HUES48 (cell line): ENCODE data around the gene C1QL1.

Experiments
- H3K27ac ChIP-seq: one replicate; pipeline ENCODE4 v1.7.0; 2013; ENCODE audit warnings: low read depth, low read length, inconsistent platforms
- H3K27me3 ChIP-seq: 2 replicates; pipeline ENCODE4 v1.6.1; 2013; ENCODE audit warnings: mild to moderate bottlenecking, low read length; ENCODE audit not compliant: control insufficient read depth, insufficient read depth
- H3K36me3 ChIP-seq: 2 replicates; pipeline ENCODE4 v1.6.1; 2013; ENCODE audit warnings: low read length; ENCODE audit not compliant: control insufficient read depth, insufficient read depth
- H3K4me1 ChIP-seq: 2 replicates; pipeline ENCODE4 v1.6.1; 2013; ENCODE audit warnings: mild to moderate bottlenecking, low read length; ENCODE audit not compliant: control insufficient read depth, insufficient read depth
- H3K4me3 ChIP-seq: 2 replicates; pipeline ENCODE4 v1.5.1; 2013; ENCODE audit warnings: mild to moderate bottlenecking, low read depth, low read length
- H3K9ac ChIP-seq: 2 replicates; pipeline ENCODE4 v1.6.1; 2013; ENCODE audit warnings: mild to moderate bottlenecking, low read depth, low read length, moderate library complexity
- H3K9me3 ChIP-seq: 2 replicates; pipeline ENCODE4 v1.6.1; 2013; ENCODE audit warnings: low read length; ENCODE audit not compliant: control insufficient read depth, insufficient read depth

The C1QL1 gene

GRCh38 chr17:44919411-44919810 lies 48.7 kb downstream of the C1QL1 start:
- no peaks in the 10 kb centered on the region for H3K36me3 ChIP-seq
- H3K27ac ChIP-seq: no peak overlapping the region
- H3K9me3 ChIP-seq: no peaks in the 10 kb centered on the region
- peaks cover 11% of the 10 kb centered on the region for H3K4me1 ChIP-seq
- no peaks in the 10 kb centered on the region for H3K27me3 ChIP-seq
- H3K9ac ChIP-seq: no peak overlapping the region
- H3K4me3 ChIP-seq: no peak overlapping the region

DNA sequence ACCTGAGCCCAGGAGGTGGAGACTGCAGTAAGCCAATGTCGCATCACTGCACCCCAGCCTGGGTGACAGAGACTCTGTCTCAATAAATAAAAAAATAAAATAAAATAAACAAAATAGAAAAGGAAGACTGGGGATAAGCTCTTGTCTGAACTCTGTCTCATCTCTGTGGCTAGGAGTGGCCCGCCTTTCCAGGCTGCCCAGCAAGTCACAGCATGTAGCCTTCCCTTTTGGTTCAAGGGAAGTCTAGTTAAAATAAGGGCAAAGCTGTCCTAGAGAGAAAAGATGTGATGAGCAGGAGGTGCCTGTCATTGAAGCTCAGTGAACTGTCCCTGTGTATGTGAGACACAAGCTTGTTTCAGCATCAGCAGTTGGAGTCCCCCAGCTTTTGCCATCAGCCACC lies 50.1 kb downstream of the C1QL1 start:
- Histone ChIP-seq H3K9ac (no peak overlapping the region), H3K4me3 (no peak overlapping the region), H3K4me1 (peaks cover 11% of the 10 kb centered on the region), H3K36me3 (no peaks in the 10 kb centered on the region), H3K9me3 (no peaks in the 10 kb centered on the region), H3K27me3 (peaks cover 3% of the 10 kb centered on the region; the same call in 1 of the 2 replicates), H3K27ac (no peak overlapping the region)

DNA sequence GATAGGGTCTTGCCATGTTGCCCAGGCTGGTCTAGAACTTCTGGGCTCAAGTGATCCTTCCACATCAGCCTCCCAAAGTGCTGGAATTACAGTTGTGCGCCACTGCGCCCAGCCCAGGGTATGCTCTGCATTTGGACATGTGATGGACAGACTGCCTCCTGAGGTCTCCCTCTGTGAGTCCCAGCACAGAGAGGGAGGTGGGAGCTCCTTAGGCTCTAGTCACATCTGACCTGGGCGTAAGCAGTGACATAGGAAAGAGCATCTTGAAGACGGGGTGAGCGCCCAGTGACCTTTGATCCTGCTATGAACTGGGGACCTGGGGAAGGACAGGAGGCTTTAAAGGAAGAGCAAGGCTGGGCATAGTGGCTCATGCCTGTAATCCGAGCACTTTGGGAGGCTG lies 50.6 kb downstream of the C1QL1 start:
- Histone ChIP-seq H3K4me1 (peaks cover 11% of the 10 kb centered on the region), H3K4me3 (no peak overlapping the region)

GRCh38 chr17:44916781-44917241 lies 51.3 kb downstream of the C1QL1 start:
- no peak overlapping the region for H3K9ac ChIP-seq
- H3K27ac ChIP-seq: no peak overlapping the region

More for the DNA sequence above, 50.6 kb downstream of the C1QL1 start:
- Histone ChIP-seq H3K36me3 (no peaks in the 10 kb centered on the region), H3K9me3 (no peaks in the 10 kb centered on the region), H3K27me3 (peaks cover 7% of the 10 kb centered on the region), H3K9ac (no peak overlapping the region), H3K27ac (no peak overlapping the region)

DNA sequence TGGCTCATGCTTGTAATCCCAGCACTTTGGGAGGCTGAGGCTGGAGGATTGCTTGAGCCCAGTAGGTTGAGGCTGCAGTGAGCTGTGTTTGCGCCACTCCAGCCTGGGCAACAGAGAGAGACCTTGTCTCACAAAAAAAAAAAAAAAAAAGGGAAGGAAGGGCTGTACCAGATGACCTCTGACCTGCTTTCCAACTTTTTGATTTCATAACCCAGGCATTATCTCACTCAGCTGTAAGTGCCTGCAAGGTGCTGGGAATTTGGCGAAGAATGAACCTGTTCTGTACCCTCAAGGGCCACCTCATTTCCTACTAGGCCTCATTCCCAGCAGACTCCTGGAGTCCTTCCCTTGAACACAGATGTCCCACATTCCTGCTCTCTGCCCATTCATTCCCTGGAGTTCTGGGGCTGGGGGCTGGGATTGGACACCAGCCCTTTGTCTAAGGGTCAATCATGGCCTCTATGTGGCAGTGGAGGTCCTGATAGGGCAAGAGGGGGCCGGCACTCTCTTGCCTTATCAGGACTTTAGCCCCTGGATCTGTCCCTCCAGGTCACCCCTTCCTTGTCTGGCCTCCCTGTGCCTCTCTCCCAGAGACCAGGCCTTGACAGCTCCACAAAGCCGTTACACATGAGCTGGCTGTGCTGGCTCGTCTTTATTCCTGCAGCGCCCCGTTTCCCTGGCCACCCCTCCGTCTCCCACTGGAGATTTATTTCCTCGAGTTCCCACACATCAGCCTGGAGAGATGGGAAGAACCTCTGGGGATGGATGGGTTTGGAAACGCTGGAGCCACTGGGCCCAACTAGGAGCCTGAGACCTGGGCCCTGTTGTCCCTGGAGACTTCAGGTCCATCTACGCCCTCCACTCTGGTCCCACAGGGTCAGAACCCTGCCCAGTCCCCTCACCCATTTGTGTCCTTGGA lies 52.0 kb downstream of the C1QL1 start:
- H3K4me3 ChIP-seq: no peak overlapping the region
- peaks cover 17% of the 10 kb centered on the region for H3K27me3 ChIP-seq
- H3K9me3 ChIP-seq: no peaks in the 10 kb centered on the region
- H3K4me1 ChIP-seq: peaks cover 7% of the 10 kb centered on the region
- no peaks in the 10 kb centered on the region for H3K36me3 ChIP-seq
- H3K9ac ChIP-seq: no peak overlapping the region
- H3K27ac ChIP-seq: no peak overlapping the region

More at GRCh38 chr17:44916781-44917241, 51.3 kb downstream of the C1QL1 start:
- Histone ChIP-seq H3K9me3 (no peaks in the 10 kb centered on the region), H3K4me1 (peaks cover 11% of the 10 kb centered on the region), H3K27me3 (peaks cover 12% of the 10 kb centered on the region), H3K36me3 (no peaks in the 10 kb centered on the region), H3K4me3 (no peak overlapping the region)

- H3K4me1 ChIP-seq: peaks cover 6% of the 10 kb centered on the region
- H3K9ac ChIP-seq: no peak within 1 kb of the TSS
- H3K9me3 ChIP-seq: no peaks in the 10 kb centered on the region
- no peaks in the 10 kb centered on the region for H3K36me3 ChIP-seq
- H3K4me3 ChIP-seq: no peak within 1 kb of the TSS
- H3K27me3 ChIP-seq: peaks cover 20% of the 10 kb centered on the region
- no peak within 1 kb of the TSS for H3K27ac ChIP-seq
Measured at GRCh38 chr17:44915321-44915726, 52.8 kb downstream of the C1QL1 start, which contains the start of gene GFAP. TSS of gene GFAP (minus strand) at chr17:44915500. CDS start at chr17:44915486, 14 bp downstream.

GRCh38 chr17:44914698-44915271 lies 53.3 kb downstream of the C1QL1 start:
- Histone ChIP-seq H3K36me3 (no peaks in the 10 kb centered on the region), H3K4me3 (no peak overlapping the region), H3K9ac (no peak overlapping the region), H3K4me1 (peaks cover 3% of the 10 kb centered on the region), H3K27ac (no peak overlapping the region), H3K9me3 (no peaks in the 10 kb centered on the region), H3K27me3 (peaks cover 20% of the 10 kb centered on the region)

GRCh38 chr17:44914148-44914547 lies 54.0 kb downstream of the C1QL1 start:
- Histone ChIP-seq H3K4me3 (no peak overlapping the region), H3K4me1 (peaks cover 3% of the 10 kb centered on the region), H3K9me3 (no peaks in the 10 kb centered on the region), H3K9ac (no peak overlapping the region), H3K27me3 (peaks cover 20% of the 10 kb centered on the region), H3K36me3 (no peaks in the 10 kb centered on the region), H3K27ac (no peak overlapping the region)

- H3K4me3 ChIP-seq: no peak overlapping the region
- H3K36me3 ChIP-seq: no peaks in the 10 kb centered on the region
- peaks cover 20% of the 10 kb centered on the region for H3K27me3 ChIP-seq
- H3K4me1 ChIP-seq: peaks cover 3% of the 10 kb centered on the region
- H3K9me3 ChIP-seq: no peaks in the 10 kb centered on the region
- no peak overlapping the region for H3K9ac ChIP-seq
- no peak overlapping the region for H3K27ac ChIP-seq
Measured at GRCh38 chr17:44913676-44914075, 54.4 kb downstream of the C1QL1 start.

DNA sequence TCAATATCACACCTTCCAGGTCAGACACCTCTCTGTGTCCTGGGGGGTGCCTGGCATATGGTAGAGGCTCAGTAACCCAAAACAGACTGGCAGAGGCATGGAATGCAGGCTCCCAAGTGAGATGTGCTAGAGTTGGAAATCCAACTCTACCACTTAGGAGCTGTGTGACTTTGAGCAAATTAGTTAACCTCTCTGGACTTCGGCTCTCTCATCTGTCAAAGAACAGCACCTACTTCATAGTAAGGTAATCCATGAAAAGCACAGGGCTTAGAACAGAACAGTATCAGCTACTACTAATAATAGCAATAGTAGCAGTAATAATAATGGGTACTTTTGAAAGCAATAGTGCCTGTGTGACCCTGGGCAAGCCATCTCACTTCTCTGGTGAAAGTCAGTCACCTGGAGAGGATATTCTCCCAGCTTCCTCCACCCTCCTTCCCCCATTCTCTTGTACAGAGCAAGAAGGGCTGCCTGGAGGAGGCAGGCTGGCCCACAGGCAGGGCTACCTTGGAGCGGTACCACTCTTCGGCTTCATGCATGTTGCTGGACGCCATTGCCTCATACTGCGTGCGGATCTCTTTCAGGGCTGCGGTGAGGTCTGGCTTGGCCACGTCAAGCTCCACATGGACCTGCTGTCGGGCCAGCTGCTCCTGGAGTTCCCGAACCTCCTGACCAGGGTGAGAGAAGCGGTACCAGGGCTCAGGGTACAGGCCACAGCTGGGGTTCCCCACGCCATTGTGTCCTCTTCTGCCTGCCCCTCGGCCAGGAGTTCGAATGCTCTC lies 55.1 kb downstream of the C1QL1 start:
- no peak overlapping the region for H3K27ac ChIP-seq
- no peaks in the 10 kb centered on the region for H3K36me3 ChIP-seq
- no peaks in the 10 kb centered on the region for H3K9me3 ChIP-seq
- peaks cover 3% of the 10 kb centered on the region for H3K4me1 ChIP-seq
- peaks cover 20% of the 10 kb centered on the region for H3K27me3 ChIP-seq
- no peak overlapping the region for H3K9ac ChIP-seq
- no peak overlapping the region for H3K4me3 ChIP-seq
